ENCODE results near the gene WSB1. TPM values are rescaled to one million over a fixed set of nuclear protein-coding genes. Genes with fewer than 3 reads are reported as not detected.

The WSB1 gene
- polyA plus RNA-seq, 2 of the 4 experiments (the other 2 are of a cell fraction): 46.0 to 111 TPM

DNA sequence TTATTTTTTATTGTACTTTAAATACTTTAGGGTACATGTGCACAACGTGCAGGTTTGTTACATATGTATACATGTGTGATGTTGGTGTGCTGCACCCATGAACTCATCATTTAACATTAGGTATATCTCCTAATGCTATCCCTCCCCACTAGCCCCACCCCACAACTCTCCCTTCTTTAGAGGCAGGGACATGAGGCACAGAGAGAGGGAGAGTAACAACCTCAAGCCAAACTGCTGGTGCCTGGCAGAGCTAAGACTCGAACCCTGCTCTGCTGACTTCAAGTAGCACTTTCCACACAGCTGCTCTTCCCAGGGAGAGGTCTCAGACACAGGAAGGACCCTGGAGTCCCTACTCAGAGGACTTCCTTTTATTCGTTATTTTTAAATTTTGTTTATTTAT lies 69.4 kb downstream of the WSB1 start:
- H3K27ac ChIP-seq: peak overlapping the region in 1 of 2 experiments; percentile 16; a peak in 1 of 6 replicates
- CTCF ChIA-PET: interaction anchor here (1.0 to 21.9 kb wide), 8 partner anchors 9 to 394 kb away, joined by 3 to 358 read pairs (median 4); no protein-coding TSS in a partner anchor
- peaks cover 11% of the 10 kb centered on the region; the same call in 2 of the 3 replicates for H3K4me1 ChIP-seq
- WGBS (ENCODE audit: missing lambda C conversion rate): 56% methylated on average over 3 of the region's 3 CpGs
- POLR2A ChIA-PET: no interaction called here
- H3K4me2 ChIP-seq: no peak overlapping the region
- H3K4me3 ChIP-seq: no peak overlapping the region
- no peaks in the 10 kb centered on the region for H3K9me3 ChIP-seq
- ATAC-seq (no peak), FAIRE-seq (no peak), DNase-seq (ENCODE audit: low read depth in 1 of 2, low spot score in 1 of 2) (no peak)
- TF ChIP-seq EP300 (IDR thresholded peaks at IDR 0.05) (no peak), ZSCAN20 (CRISPR knock-in tag; IDR thresholded peaks at IDR 0.05) (no peak), JUN (IDR thresholded peaks at IDR 0.05) (no peak), ZFP36 (IDR thresholded peaks at IDR 0.05; ENCODE audit: borderline replicate concordance, partially characterized antibody) (no peak), RCOR1 (IDR thresholded peaks at IDR 0.05; ENCODE audit: low read depth, low read length) (no peak), ZC3H11A (IDR thresholded peaks at IDR 0.05) (no peak), CHD2 (IDR thresholded peaks at IDR 0.05; ENCODE audit: low read length, partially characterized antibody) (no peak)
- TF ChIP-seq, protein P1, sequence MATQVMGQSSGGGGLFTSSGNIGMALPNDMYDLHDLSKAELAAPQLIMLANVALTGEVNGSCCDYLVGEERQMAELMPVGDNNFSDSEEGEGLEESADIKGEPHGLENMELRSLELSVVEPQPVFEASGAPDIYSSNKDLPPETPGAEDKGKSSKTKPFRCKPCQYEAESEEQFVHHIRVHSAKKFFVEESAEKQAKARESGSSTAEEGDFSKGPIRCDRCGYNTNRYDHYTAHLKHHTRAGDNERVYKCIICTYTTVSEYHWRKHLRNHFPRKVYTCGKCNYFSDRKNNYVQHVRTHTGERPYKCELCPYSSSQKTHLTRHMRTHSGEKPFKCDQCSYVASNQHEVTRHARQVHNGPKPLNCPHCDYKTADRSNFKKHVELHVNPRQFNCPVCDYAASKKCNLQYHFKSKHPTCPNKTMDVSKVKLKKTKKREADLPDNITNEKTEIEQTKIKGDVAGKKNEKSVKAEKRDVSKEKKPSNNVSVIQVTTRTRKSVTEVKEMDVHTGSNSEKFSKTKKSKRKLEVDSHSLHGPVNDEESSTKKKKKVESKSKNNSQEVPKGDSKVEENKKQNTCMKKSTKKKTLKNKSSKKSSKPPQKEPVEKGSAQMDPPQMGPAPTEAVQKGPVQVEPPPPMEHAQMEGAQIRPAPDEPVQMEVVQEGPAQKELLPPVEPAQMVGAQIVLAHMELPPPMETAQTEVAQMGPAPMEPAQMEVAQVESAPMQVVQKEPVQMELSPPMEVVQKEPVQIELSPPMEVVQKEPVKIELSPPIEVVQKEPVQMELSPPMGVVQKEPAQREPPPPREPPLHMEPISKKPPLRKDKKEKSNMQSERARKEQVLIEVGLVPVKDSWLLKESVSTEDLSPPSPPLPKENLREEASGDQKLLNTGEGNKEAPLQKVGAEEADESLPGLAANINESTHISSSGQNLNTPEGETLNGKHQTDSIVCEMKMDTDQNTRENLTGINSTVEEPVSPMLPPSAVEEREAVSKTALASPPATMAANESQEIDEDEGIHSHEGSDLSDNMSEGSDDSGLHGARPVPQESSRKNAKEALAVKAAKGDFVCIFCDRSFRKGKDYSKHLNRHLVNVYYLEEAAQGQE (IDR thresholded peaks at IDR 0.05): no peak
- TF ChIP-seq, protein P2, sequence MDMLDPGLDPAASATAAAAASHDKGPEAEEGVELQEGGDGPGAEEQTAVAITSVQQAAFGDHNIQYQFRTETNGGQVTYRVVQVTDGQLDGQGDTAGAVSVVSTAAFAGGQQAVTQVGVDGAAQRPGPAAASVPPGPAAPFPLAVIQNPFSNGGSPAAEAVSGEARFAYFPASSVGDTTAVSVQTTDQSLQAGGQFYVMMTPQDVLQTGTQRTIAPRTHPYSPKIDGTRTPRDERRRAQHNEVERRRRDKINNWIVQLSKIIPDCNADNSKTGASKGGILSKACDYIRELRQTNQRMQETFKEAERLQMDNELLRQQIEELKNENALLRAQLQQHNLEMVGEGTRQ (IDR thresholded peaks at IDR 0.05): no peak

Small RNA genes lying within 50 kb of the gene (small RNA-seq; reads per million reads assigned to genes)
- gene MIR4522: 0 to 0.78 (median 0) reads per million in 6 experiments

Other genes starting within 250 kb of the WSB1 start
- 13.3 and 23.0 TPM in 2 replicates for gene KSR1, start 162.3 kb downstream of the WSB1 start, polyA plus RNA-seq (2011; rRNA removed)
- 13.5 to 17.1 TPM (median 14.6 TPM) in 3 replicates for gene KSR1, start 162.3 kb downstream of the WSB1 start, polyA plus RNA-seq (2017; fragmentation: RNase III; extraction: RNeasy Plus Mini Kit Qiagen cat#74134 plus additional on column Dnase treatment)